NCI-H2081 (cell line): ENCODE data around the gene EPC1.
A peak's percentile ranks its signal among the peaks of the same experiment; 100 is the strongest.
"Not testable (repeated sequence)": the region's sequence is repeated elsewhere in the genome, so short reads cannot be mapped to it uniquely, and the experiment has no call there.

Experiments
- DNase-seq, 2 experiments: peaks; one replicate each; lab custom pipeline; 2025; lab: John Stamatoyannopoulos, UW

Gene EPC1, protein sequence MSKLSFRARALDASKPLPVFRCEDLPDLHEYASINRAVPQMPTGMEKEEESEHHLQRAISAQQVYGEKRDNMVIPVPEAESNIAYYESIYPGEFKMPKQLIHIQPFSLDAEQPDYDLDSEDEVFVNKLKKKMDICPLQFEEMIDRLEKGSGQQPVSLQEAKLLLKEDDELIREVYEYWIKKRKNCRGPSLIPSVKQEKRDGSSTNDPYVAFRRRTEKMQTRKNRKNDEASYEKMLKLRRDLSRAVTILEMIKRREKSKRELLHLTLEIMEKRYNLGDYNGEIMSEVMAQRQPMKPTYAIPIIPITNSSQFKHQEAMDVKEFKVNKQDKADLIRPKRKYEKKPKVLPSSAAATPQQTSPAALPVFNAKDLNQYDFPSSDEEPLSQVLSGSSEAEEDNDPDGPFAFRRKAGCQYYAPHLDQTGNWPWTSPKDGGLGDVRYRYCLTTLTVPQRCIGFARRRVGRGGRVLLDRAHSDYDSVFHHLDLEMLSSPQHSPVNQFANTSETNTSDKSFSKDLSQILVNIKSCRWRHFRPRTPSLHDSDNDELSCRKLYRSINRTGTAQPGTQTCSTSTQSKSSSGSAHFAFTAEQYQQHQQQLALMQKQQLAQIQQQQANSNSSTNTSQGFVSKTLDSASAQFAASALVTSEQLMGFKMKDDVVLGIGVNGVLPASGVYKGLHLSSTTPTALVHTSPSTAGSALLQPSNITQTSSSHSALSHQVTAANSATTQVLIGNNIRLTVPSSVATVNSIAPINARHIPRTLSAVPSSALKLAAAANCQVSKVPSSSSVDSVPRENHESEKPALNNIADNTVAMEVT

DNA sequence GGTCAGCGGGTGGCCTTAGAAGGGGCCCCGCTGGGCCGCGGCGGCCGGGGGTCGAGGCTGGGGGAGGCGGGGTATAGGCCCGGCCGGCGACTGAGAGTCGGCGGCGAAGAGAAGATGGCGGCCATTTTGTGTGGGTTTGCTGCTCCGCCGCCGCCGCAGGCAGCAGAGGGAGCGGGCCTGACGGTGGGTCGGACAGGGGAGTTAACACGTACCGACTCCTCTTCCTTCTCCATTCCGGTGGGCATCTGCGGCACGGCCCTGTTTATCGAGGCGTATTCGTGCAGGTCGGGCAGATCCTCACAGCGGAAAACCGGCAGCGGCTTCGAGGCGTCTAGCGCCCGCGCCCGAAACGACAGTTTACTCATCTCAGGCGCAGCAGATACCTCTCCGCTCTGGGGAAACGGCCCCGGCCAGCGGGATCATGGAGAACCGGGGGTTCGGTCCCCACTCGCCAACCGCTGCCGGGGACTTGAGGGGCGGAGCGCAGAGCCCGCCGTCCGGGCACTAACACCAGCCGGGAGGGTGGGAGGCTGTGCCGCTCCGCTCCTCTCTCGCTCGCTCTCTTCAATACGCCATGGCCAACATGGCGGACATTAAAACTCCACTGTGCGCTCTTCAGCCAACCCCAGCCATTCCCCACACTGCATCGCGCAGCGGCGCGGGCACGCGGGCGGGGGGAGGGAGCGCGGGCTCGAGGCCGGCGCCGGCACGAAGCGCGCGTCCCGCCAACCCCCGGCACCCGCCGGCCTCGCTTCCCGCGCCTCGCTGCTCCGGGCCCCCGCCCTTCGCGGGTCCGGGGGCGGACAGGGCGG lies at the start of gene EPC1:
Gene EPC1 (minus strand): TSS at position 608 of the 812 bp plus-strand sequence. CDS start 243 bp downstream, at position 365.
- peak; percentile 71 to 80 for DNase-seq

DNA sequence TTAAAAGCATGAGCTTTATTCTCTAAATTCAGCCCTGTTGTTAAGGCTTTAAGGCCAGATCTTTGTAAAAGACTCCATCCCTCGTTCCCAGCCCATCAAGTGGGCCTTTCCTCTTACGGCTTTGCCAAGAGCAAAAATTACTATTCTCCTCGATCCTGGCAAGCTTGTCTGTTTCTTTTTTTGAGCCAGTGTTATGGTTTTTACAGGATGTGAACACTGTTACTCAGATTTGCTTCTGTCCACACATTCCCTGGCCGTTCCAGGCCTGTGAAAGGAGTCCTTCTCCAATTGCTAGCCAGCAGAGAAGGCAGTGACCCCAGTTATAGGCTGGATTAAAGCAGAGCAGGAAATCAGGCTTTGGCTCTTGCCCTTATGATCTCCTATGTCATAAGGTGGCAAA lies 47.0 kb upstream of the EPC1 start:
- no peak for DNase-seq

DNA sequence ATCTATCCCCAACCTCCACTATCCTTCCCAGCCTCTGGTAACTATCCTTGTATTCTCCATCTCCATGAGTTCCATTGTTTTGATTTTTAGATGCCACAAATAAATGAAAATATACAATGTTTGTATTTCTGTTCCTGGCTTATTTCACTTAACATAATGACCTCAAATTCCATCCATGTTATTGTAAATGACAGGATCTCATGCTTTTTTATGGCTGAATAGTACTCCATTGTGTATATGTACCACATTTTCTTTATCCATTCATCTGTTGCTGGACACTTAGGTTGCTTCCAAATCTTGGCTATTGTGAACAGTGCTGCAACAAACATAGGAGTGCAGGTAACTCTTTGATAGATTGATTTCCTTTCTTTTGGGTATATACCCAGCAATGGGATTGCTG lies 45.3 kb upstream of the EPC1 start:
- not testable (repeated sequence) for DNase-seq

DNA sequence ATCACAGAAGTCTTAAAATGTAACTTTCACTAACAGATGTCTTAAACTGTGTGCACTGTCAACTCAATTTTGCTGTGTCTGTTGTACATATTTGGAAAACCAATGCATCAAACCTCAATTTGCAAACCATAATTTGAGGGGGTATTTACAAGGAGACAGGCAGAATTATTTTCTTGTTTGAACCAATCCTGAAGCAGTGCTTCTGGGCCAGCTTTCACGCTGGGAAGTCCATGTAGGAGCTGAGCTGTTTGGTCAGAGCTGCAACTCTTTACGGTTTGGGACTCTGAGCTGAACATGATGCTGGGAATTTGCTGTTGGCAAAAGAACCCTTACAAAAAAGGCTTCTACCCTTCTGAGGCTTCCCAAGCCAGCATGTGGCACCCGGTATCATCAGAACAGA lies 43.2 kb upstream of the EPC1 start:
- DNase-seq = no peak

DNA sequence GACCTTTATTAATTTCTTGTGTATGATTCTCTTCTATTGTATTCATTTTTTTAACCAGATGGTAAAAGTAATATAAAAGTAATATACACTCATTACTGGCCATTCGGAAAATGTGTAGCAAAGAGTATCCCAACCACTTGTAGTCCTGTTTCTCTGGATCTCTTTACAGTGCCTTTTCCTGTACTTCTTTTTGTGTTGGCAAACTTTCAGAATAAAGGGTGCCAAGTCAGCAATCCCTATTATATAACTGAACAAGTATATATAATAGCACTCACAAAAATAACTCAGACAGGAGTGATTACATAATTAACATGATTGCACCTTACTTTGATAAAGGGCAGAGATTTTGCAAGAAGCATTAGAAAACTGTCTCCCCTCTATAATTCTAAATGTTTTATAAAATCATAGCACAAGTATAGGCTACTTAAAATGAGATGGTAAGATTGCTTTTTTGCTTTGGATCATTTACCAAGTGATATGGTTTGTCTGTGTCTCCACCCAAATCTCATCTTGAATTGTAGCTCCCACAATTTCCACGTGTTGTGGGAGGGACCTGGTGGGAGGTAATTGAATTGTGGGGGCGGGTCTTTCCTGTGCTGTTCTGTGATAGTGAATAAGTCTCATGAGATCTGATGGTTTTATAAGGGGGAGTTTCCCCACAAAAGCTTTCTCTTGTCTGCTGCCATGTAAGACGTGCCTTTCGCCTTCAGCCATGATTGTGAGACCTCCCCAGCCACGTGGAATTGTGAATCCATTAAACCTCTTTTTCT lies 41.5 kb upstream of the EPC1 start:
- no peak for DNase-seq

DNA sequence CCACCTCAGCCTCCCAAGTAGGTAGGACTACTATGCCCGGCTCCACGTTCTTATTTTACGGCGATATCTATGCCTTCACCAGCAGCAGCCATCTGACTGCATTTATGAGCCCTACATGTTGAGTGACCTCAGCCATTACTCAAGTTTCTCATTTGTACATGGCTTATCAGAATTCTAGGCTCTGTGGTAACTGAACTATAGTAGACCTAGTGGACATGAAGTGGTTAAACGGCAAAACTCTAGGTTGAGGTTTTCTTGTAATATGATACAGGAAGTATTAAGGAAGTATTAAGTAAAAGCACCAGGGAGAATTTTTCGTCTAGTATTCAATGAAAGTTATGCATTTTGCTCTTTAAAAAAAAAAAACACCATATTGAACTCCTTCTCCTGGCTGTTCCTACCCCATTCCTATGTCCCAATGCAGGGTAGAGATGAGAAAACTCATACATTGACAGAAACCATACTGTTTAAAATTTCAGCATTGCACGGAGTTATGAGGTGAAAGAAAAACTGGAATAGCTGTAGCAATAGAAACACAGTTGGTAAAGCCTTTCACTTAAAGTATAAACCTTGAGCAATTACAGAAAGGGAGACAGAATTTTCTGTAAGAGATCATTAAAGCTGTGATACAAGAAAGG lies 39.8 kb upstream of the EPC1 start:
- DNase-seq = no peak

DNA sequence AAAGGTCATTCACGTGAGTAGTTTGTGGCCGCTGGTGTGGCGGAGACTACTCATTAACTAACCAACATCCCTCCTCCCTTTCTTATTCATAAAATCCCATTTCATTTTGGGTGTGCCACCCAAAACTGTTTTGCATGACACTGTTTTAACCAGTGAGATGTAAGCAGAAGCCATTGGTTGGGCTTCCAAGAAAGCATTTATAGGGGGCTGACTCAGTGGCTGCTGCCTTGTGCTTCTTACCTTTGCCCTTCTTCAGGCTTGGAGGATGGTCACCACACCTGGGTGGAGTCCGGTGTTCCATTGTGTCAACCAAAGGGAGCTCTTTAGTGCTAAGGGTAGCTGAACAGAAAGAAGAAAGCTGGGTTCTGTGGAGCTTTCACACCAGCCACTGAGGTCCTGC lies 37.2 kb upstream of the EPC1 start:
- DNase-seq = no peak

DNA sequence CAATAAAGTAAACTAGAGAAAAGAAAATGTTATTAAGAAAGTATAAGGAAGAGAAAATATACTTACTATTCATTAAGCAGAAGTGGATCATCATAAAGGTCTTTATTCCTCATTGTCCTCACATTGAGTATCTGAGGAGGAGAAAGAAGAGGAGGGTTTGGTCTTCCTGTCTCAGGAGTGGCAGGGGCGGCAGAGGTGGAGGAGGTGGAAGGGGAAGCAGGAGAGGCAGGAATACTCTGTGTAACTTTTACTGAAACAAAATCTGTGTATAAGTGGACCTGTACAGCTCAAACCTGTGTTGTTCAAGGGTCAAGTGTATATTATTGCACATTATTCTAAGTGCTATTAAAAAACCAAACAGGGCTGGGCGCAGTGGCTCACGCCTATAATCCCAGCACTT lies 34.2 kb upstream of the EPC1 start:
- DNase-seq = no peak

DNA sequence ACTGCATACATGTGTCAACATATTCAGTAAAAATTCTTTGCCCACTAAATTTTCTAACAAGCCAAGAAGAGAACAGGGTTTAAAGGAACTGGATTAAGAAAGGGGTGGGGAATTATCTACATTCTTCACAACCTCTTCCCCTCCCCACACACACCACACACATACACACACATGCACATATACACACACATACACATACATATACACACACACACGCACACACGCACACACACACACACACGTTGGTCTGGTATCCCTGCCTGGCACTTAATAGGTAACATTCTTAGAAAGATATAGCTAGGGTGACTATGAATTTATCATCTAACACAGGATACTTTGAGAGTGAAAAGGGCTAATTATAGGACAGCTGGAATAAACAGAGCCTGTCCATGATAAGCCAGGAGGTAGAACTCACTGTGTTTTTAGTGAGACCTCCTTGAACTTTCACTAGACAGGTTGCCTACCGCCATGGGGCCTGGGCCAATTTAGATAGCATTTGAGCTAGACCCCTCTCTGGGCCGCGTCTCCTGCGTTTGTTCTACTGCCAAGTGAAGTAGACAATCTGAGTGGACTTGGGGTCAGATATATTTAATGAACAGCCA lies 33.1 kb upstream of the EPC1 start:
- peak in 1 of 2 experiments; percentile 27 for DNase-seq

DNA sequence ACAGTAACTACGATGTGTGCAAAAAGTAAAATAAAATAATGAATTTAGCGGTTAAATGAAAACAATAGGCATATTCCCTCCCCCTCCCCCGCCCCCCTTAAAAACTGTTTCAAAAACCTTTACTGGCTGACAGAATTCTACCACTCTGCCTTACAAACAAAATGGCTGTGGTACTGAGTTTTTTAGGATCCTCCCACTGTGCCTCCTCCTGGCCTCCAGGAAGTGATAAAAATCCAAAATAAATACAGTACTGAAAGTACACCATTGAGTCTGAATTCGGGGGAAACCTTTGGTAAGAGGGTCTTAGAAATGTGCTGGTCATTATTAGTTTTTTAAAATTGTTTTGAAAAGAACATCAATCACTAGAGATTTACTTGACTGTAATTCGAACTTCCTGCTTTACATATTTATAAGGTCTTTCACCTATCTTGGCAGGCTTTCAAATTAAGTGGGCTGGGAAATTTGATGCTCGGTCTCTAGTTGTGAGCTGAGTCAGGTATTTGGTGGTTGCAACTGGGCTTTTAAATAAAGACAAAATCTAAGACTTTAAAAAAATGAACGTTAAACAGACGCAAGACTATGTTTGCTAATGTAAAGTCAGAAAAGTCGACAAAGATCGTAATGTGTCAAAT lies 32.5 kb upstream of the EPC1 start:
- peak; percentile 30 to 71 for DNase-seq

DNA sequence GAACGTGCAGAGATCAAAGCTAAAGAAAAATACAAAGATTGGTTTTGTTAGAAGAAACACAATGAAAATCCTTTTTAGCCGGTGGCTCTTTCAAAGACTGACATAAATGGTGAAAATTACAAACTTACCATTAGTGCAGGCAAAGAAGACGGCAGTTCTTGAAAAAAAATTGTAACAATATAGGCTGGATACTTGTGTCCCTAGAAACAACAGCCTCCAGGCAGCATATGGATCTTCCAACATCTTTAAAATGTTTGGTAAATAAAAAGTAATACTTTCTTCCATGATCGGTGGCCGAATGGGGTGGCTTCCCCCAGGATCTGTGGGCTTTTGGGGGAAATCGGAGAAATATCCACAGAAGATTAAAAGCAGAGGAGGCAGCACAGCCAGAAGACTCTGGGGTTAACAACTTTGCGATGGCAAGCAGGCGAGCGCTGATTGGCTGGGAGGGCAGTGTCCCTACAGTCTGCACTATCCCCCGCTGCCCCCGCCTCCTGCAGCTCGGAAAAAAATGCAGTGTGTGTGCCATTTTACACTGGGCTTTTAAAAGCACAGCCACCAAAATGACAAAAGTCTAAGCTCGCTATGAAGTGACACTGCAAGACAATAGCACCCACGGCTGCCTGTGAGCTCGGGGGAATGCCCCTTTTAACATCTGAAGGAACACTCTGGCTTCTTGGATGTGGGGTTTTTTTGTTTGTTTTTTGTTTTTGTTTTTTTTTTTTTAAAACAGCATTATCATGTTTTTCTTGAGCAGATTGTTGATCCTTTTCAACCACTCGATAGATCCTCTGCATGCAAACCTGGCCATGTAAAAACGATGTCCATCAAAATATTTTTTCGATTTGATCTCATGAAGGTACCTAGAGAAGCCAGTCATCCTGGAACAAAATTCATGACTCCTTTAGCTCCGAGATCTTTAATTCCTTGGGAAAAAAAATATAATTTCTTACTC lies 31.7 kb upstream of the EPC1 start:
- peak; percentile 85 to 90 for DNase-seq

DNA sequence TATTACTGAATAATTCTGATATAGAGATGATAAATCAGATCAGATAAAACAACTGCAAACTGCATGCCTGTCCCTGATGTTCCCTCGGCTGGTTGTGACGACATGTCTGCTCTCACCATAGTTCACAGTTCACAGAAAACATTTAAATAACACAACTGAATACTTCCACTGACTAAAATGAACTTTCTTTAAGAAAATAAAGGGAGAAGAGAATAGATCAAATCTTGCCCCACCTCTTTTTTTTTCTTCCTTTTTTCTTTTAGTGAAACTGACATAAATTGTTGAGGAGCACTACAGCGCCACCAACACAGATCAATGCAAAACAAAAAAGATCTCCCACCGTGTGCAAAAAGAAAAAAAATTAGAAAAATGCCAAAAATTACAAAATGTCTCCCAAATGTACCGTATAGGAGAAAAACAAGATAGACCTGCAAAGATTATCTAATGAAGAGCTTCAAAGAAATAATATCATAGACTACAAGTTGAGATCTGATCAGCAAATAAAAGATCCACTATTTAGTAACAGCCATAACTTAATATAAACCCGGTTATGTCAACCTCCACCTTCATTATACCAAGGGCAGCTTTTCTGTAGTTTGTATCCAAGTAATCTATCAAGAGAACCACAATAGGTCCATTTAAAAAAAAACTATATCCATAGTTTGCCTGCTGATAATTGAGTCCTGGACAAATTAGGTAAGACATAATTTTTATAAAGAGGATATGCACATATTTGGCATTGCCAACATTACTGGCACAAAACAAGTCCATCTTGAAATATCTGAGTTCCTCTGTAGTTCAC lies 30.7 kb upstream of the EPC1 start:
- peak; percentile 24 to 48 for DNase-seq

DNA sequence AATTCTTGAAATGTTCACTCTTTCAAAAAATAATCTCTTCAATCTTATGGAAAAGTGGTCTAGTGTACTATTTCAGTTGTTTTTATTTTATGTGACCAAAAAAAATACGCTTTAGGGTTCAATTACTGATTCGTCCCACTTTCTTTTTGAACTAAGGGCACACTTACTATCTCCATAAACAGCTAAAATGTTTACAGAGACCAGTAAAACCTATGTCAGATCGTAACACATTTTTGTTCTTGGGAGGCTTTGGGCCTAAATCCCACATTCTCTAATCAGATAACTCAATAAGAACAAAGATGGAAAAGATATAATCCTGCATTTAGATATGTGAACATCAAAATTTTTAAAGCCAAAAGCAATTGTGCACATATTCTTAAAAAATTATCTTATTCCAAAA lies 29.8 kb upstream of the EPC1 start:
- no peak for DNase-seq

DNA sequence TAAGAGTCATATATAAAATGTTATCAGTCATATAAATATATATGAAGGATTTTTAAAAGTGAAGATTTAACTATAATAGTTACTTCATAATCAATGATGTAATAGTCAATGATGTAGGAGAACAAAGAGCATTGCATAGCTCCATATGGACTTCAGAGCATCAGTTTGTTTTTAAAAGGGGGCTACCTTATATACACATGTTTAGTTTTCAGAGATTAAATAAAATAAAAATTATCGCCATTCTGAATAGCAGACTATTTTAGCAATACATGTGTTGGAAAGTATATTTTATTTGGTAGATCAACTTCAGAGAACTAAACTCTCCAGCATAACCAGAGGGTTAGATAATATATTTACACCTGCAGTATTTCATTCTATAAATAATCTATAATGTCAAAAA lies 29.1 kb upstream of the EPC1 start:
- DNase-seq = no peak

DNA sequence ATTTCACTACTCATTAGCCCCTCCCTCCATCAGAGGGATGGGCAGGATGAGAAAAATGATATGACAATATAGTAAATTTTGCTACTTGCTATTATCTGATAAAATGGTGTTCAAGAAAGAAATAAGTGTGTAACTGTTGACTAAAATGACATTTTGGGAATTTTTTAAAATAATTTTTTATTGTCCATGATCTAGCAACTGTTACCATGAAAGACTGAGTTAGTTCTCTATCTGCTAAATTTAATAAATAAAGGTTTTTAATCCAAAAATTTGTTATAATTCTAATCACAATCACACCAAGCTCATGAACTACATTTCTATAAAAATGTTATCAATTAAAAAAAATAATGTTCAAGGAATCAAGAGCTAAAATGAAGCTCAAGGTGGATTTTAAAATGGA lies 28.7 kb upstream of the EPC1 start:
- no peak for DNase-seq

DNA sequence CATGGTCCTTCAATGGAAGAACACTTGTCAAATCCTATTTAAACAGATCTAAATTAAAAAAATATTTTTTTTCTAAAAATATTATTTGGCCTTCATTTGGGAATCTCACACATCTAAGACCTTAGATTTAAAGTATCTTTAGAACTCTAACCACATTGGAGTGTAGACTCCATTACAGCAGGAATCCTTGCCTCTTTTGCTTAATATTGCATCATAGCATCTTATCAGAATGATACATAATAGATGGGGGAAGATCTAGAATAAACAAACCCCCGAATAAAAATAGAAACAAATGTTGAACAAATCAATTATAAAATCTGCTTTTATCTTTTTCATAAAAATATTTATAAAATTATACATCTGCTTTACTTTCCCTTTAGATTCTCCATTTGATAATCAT lies 27.6 kb upstream of the EPC1 start:
- DNase-seq = no peak

DNA sequence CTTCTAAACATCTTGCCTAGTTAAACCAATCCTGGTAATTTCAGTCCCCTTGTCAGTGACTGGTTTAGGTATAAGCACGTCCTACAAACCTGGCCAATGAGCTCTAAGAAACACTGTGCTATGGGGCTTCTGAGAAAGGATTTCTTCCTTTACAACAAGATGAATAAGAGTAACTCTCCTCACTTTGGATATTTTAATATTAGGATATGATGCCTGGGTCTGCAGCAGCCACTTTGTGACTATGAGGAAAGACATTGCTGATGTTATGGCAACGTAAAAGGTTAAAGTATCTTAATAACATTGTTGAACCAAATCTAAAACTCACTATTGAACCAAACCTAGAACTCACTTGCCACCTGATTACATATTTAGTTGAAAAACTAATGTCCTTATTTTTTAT lies 26.5 kb upstream of the EPC1 start:
- no peak for DNase-seq

DNA sequence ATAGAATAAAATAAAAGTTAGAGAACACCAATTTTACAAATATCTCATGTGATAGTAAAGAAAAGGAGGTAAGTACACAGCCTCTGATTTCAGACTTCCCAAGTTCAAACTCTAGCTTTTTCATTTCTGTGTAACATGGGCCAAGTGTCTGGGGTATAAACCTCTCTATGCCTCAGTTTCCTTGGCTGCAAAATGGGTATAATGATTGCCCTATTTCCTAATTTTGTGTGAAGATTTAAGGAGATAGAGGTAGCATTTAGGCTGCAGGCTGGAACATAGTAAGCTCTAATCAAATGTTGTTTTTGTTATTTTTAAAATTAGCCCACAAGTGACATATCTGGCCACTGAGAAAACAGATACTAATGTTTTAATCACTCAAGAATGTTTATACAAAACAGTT lies 26.1 kb upstream of the EPC1 start:
- no peak for DNase-seq
